ENCODE measurements around the gene FNBP1. TPM values are rescaled to one million over a fixed set of nuclear protein-coding genes. Genes with fewer than 3 reads are reported as not detected.
A peak's percentile ranks its signal among the peaks of the same experiment; 100 is the strongest.

FNBP1 gene
- total RNA-seq, 3 donors from 2014 or later = 156 to 174 (median 163) TPM

- Mint-ChIP-seq H3K27me3 (ENCODE audit: low read depth) (no peaks in the 10 kb centered on the region), H3K9me3 (no peaks in the 10 kb centered on the region), H3K4me1 (ENCODE audit: low read depth) (peaks cover 80% of the 10 kb centered on the region), H3K36me3 (ENCODE audit: insufficient read depth) (peaks cover 23% of the 10 kb centered on the region), H3K4me3 (peak overlapping the region; percentile 16)
- ATAC-seq (no peak), DNase-seq (no peak)
Measured at GRCh38 chr9:129867136-129868022, 175.6 kb downstream of the FNBP1 start.

DNA sequence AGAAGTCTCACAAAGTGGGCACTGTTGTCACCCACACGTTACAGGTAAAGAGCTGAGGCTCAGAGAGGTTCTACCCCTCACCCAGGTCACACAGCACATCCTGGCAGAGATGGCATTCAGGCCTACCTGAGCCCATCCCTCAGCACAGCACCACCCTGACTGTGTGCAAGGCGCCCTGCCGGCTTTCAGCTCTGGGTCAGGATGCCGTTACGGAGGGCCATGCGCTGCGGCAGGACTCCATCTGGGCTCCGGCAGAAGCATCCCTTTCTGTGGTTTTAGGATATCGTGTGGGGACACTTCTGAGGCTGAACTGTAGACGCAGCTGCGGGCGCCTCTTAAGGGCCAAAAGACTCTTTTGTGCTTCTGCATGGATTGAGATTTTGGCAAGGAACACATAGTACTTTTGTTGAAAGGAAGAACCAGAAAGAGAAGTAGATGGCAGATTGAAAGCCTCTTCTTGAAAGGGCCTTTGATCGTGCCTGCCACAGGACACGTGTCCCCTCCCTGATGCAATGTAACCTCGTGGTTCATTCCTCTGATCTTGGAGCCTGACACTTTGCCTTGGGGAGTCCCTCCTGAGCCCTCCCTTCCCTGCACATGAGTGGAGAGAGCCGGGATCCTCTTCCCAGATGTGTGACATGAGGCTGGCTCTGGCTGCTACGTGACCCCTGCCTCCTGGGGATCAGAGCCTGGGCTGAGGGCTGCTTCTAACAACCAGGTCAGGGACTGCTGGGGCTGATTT lies 176.4 kb downstream of the FNBP1 start:
- Mint-ChIP-seq H3K9me3 (no peaks in the 10 kb centered on the region), H3K27me3 (ENCODE audit: low read depth) (no peaks in the 10 kb centered on the region), H3K4me1 (ENCODE audit: low read depth) (peaks cover 82% of the 10 kb centered on the region), H3K4me3 (peak overlapping the region; percentile 16), H3K36me3 (ENCODE audit: insufficient read depth) (peaks cover 27% of the 10 kb centered on the region)
- no peak for ATAC-seq
- peak; percentile 45 for DNase-seq

DNA sequence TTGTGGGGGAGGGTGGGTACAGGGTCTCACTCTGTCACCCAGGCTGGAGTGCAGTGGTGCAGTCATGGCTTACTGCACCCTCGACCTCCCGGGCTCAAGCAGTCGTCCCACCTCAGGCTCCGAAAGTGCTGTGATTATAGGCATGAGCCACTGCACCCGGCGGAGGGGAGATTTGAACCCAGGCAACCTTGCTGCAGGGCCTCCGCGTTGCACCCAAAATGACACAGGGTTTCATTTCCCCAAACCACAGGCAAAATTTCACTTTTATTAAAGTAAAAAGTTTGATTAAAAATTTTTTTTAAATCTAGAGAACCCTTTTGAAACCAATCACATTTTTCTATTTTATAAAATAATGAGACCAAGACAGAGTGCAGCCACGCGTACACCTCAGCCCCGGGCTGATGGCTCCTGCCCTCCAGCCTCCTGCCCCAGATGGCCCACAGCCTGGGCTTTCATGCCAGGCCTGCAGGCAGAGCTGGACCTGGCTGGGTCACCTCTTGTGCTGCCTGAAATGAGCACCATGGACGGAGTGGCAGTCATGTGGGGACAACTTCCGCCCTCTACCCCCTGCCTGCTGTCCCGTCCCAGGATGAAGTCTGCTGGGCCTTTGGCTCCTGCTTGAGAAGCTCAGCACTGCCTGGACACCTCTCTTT lies 177.2 kb downstream of the FNBP1 start:
- H3K36me3 Mint-ChIP-seq (ENCODE audit: insufficient read depth) = peaks cover 31% of the 10 kb centered on the region
- no peaks in the 10 kb centered on the region for H3K27me3 Mint-ChIP-seq (ENCODE audit: low read depth)
- DNase-seq = no peak

GRCh38 chr9:129864991-129865647 lies 177.9 kb downstream of the FNBP1 start:
- H3K36me3 Mint-ChIP-seq (ENCODE audit: insufficient read depth) = peaks cover 30% of the 10 kb centered on the region

More for the DNA sequence above, 177.2 kb downstream of the FNBP1 start:
- Mint-ChIP-seq H3K4me1 (ENCODE audit: low read depth) (peaks cover 83% of the 10 kb centered on the region), H3K4me3 (no peak overlapping the region), H3K9me3 (no peaks in the 10 kb centered on the region)
- no peak for ATAC-seq

GRCh38 chr9:129863059-129863690 lies 179.8 kb downstream of the FNBP1 start:
- H3K9me3 Mint-ChIP-seq = no peaks in the 10 kb centered on the region

More at GRCh38 chr9:129864991-129865647, 177.9 kb downstream of the FNBP1 start:
- H3K9me3 Mint-ChIP-seq = no peaks in the 10 kb centered on the region
- H3K27me3 Mint-ChIP-seq (ENCODE audit: low read depth) = no peaks in the 10 kb centered on the region
- DNase-seq (no peak), ATAC-seq (no peak)
- H3K4me1 Mint-ChIP-seq (ENCODE audit: low read depth) = peaks cover 79% of the 10 kb centered on the region
- H3K4me3 Mint-ChIP-seq = peak overlapping the region; percentile 24

DNA sequence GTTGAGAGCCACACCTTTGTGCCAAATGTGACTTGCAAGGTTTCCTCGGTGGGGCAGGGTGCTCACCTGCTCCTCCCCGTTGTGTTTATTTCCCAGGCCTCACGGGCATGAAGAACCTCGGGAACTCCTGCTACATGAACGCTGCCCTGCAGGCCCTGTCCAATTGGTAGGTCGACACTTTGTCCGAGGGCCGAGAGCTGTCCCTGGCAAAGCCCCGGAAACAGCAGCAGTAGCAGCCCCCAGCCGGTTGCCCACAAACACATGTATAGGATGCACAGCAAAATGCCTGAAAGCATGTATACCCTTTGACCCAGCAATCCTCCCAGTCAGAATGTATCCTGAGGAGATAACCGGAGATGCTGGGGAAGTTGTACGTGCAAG lies 181.6 kb downstream of the FNBP1 start:
- DNase-seq (no peak), ATAC-seq (no peak)
- Mint-ChIP-seq H3K4me3 (no peak overlapping the region), H3K4me1 (ENCODE audit: low read depth) (peaks cover 45% of the 10 kb centered on the region), H3K9me3 (no peaks in the 10 kb centered on the region), H3K27me3 (ENCODE audit: low read depth) (no peaks in the 10 kb centered on the region), H3K36me3 (ENCODE audit: insufficient read depth) (peaks cover 31% of the 10 kb centered on the region)

More at GRCh38 chr9:129863059-129863690, 179.8 kb downstream of the FNBP1 start:
- ATAC-seq (peak; percentile 58 to 73), DNase-seq (peak; percentile 51)
- Mint-ChIP-seq H3K27me3 (ENCODE audit: low read depth) (no peaks in the 10 kb centered on the region), H3K36me3 (ENCODE audit: insufficient read depth) (peaks cover 29% of the 10 kb centered on the region), H3K4me3 (peak overlapping the region; percentile 21), H3K4me1 (ENCODE audit: low read depth) (peaks cover 61% of the 10 kb centered on the region)

- H3K36me3 Mint-ChIP-seq (ENCODE audit: insufficient read depth) = peaks cover 30% of the 10 kb centered on the region
- DNase-seq (no peak), ATAC-seq (peak; percentile 56 to 68)
- peaks cover 39% of the 10 kb centered on the region for H3K4me1 Mint-ChIP-seq (ENCODE audit: low read depth)
- H3K27me3 Mint-ChIP-seq (ENCODE audit: low read depth) = no peaks in the 10 kb centered on the region
- H3K9me3 Mint-ChIP-seq = no peaks in the 10 kb centered on the region
- no peak overlapping the region for H3K4me3 Mint-ChIP-seq
Measured at GRCh38 chr9:129860653-129861446, 182.1 kb downstream of the FNBP1 start.

DNA sequence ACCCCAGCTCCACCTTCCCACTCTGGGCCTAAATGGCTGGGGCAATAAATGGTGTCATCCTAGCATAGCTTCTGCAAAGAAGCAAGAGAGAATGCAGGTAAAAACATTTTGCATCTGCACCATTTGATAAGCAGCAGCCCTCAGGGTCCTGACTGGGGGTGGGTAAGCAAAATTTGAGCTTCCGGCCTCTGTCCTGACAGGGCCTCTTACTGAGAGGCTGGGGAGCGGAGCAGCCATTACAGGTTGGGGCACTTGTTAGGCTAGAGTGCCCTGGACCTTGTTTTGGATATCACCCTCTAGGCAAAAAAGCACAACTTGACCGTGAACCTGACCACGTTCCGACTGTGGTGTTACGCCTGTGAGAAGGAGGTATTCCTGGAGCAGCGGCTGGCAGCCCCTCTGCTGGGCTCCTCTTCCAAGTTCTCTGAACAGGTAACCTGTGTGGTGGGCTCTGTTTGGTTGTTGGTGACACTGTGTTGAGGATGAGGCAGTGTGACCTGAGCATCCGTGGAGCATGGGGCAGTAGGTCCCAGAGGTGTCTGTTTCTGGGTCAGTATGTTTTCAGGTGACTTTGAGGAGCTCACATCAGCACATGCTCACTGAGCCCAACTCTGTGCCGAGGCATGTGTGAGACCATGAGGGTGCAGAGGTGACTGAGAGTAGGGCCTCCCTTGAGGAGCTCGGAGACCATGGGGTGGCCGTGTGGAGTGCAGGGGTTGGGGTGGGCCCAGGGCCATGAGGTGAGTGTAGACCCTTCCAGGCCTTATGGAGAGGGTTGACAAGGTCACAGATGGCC lies 184.6 kb downstream of the FNBP1 start:
- no peak for DNase-seq
- Mint-ChIP-seq H3K4me1 (ENCODE audit: low read depth) (peaks cover 46% of the 10 kb centered on the region), H3K9me3 (no peaks in the 10 kb centered on the region), H3K27me3 (ENCODE audit: low read depth) (no peaks in the 10 kb centered on the region), H3K36me3 (ENCODE audit: insufficient read depth) (peaks cover 35% of the 10 kb centered on the region), H3K4me3 (no peak overlapping the region)
- no peak for ATAC-seq

DNA sequence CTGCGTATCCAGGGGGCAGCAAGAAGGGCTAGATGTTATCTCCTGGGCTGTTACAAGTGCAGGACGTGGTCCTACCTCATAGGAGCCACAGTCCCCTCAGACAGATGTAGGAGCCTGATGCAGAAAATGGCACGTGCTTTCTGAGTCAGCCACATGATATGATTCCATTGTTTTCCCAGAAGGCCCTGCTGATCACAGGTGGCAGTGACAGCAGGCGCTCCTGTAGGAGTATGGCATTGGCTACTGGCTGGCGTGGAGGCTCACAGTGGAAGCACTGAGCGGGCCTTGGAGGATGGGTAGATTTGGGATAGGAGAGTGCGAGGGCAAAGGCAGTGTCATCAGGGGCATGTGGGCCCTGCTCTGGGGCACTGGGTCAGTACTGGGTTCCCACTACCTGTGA lies 185.8 kb downstream of the FNBP1 start:
- peaks cover 39% of the 10 kb centered on the region for H3K36me3 Mint-ChIP-seq (ENCODE audit: insufficient read depth)
- ATAC-seq = no peak

DNA sequence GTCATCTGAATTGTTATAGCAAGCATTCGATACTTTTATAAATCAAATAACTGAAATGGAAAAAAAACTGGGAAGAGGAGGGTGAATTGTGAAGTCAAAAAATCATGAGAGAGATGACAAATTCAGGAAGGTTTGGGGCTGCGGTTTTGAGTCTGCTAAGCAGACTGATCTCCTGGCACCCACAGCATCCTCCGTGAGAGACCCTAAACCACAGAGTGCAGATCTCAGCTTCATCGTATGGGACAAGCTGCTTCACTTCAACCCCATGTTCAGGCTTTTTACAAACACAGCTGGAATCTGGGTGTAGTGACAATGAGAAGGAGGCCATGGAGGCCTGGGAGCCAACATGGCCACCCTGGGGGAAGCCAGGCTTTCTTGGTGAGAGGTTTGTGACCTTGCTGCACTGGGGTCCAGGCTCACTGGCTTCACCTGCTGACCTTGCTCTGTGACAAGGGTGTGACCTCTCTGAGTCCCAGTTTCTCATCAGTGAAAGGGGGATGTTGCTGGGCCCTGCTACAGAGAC lies 188.3 kb downstream of the FNBP1 start:
- Mint-ChIP-seq H3K27me3 (ENCODE audit: low read depth) (no peaks in the 10 kb centered on the region), H3K36me3 (ENCODE audit: insufficient read depth) (peaks cover 46% of the 10 kb centered on the region), H3K9me3 (no peaks in the 10 kb centered on the region), H3K4me3 (no peak overlapping the region), H3K4me1 (ENCODE audit: low read depth) (peaks cover 34% of the 10 kb centered on the region)
- no peak for DNase-seq
- ATAC-seq = peak; percentile 65 to 67

More for the DNA sequence above, 185.8 kb downstream of the FNBP1 start:
- Mint-ChIP-seq H3K4me3 (no peak overlapping the region), H3K9me3 (no peaks in the 10 kb centered on the region), H3K27me3 (ENCODE audit: low read depth) (no peaks in the 10 kb centered on the region), H3K4me1 (ENCODE audit: low read depth) (peaks cover 44% of the 10 kb centered on the region)
- DNase-seq = no peak

- ATAC-seq (no peak), DNase-seq (no peak)
- H3K4me3 Mint-ChIP-seq = peak overlapping the region; percentile 39
- no peaks in the 10 kb centered on the region for H3K9me3 Mint-ChIP-seq
- peaks cover 34% of the 10 kb centered on the region for H3K4me1 Mint-ChIP-seq (ENCODE audit: low read depth)
- H3K27me3 Mint-ChIP-seq (ENCODE audit: low read depth) = no peaks in the 10 kb centered on the region
- H3K36me3 Mint-ChIP-seq (ENCODE audit: insufficient read depth) = peaks cover 46% of the 10 kb centered on the region
Measured at GRCh38 chr9:129853614-129854013, 189.4 kb downstream of the FNBP1 start.

GRCh38 chr9:129852579-129852978 lies 190.4 kb downstream of the FNBP1 start:
- no peaks in the 10 kb centered on the region for H3K27me3 Mint-ChIP-seq (ENCODE audit: low read depth)
- no peaks in the 10 kb centered on the region for H3K9me3 Mint-ChIP-seq
- H3K36me3 Mint-ChIP-seq (ENCODE audit: insufficient read depth) = peaks cover 42% of the 10 kb centered on the region
- no peak for DNase-seq
- no peak for ATAC-seq
- H3K4me1 Mint-ChIP-seq (ENCODE audit: low read depth) = peaks cover 36% of the 10 kb centered on the region
- no peak overlapping the region for H3K4me3 Mint-ChIP-seq
